NCI-H69 (cell line): ENCODE data around the gene LY6G6D.

Experiments
- DNase-seq: peaks from one replicate; lab custom pipeline; 2025; lab: John Stamatoyannopoulos, UW

Gene LY6G6D

DNA sequence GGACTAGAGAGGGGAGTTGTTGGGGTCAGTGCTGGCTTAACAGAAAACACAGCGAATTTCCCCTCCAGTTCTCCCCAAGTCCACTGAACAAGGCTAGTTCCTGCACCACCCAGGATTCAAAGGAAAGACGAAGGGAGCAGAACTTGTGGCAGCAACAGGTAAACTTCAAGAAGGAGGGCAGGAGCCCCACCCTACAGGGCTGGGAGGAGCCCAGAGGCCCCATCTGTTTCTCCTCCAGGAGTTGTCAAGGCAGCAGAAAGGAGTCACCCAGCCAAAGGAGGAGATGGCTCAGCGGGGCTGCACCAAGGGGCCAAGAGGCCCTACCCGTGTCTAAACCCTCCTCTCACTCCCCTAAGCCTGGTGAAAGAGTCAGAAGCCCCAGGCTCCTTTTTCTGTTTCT lies 49.0 kb downstream of the LY6G6D start:
- peak; percentile 26 for DNase-seq

- DNase-seq = no peak
Observed at GRCh38 chr6:31765559-31765909, 50.4 kb downstream of the LY6G6D start.

DNA sequence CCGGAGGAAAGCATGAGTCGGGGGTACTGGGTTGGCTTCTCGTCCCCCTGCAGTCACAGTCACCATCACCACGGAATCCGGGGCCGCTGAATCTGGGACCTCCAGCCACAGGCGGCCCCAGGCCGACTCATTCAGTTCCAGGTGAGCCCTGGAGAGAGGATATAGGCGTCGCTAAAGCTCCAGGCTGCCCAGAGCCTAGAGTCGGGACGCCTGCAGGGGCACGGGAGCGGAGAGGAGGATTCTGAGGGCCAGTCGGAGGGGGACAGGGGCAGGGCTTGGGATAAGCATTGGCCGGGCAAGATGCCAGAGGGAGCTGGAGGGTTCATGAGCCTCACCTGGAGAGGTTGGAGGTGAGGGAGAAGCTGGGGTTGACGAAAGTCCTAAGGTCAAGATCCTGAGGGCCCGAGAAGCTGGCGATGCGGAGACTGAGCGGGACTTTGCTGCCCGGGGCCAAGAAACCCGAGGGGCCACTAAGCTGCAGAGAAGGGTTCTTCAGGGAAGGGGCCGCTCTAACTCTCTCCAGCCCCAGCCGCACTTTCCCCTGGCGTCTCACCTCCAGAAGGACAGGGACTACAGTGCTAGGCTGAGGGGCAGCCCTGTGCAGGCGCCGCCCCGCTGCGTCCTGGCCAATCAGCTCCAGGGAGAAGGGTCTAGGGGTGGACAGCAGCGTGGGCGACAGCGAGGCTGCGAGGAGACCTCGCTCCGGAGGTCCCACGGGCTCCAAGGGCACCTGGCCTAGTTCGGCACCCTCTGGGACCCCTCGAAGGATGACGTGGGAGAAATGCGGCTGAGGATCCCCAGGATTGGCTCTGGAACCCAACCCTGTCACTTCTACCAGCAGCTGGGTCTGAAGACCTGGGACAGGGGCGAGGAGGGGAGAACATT lies 51.0 kb downstream of the LY6G6D start:
- no peak for DNase-seq

DNA sequence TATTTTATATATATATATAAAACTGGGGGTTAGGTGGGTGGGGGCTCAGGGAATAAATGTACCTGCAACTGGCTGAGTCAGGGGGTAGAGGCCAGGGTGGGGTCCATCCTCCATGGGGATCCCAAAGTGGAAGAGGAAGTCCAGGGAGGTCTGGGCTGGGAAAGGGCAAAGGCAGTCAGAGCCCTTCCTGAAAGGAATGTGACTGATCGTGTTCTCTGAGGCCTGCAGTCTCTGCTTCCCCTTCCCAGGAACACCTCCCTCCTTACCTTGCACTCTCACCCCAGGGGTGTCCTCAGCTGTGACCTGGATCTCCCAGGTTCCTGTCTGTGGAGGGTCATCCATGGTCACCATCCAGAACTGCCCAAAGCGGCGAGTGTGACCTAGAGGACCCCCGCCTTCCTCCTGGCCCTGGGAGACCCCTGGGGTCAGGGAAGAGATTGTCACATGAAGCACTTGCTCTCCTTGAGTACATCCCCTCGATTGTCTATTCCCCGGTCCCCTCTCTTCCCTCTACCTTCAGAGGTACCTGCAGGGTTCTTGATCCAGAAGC lies 52.0 kb downstream of the LY6G6D start:
- no peak for DNase-seq
